Measurements from ENCODE around the gene KIAA0232.

GRCh38 chr4:6808259-6808658 lies 25.7 kb downstream of the KIAA0232 start:
- no peak for TF ChIP-seq CTCF (conservative IDR thresholded peaks at IDR 0.05; ENCODE audit: low read depth, low read length)
- no peak for TF ChIP-seq EZH2phosphoT487 (IDR thresholded peaks at IDR 0.05; ENCODE audit: borderline replicate concordance, low read length)
